Measurements from ENCODE around the gene CDIP1.
A peak's percentile ranks its signal among the peaks of the same experiment; 100 is the strongest.

Gene CDIP1

DNA sequence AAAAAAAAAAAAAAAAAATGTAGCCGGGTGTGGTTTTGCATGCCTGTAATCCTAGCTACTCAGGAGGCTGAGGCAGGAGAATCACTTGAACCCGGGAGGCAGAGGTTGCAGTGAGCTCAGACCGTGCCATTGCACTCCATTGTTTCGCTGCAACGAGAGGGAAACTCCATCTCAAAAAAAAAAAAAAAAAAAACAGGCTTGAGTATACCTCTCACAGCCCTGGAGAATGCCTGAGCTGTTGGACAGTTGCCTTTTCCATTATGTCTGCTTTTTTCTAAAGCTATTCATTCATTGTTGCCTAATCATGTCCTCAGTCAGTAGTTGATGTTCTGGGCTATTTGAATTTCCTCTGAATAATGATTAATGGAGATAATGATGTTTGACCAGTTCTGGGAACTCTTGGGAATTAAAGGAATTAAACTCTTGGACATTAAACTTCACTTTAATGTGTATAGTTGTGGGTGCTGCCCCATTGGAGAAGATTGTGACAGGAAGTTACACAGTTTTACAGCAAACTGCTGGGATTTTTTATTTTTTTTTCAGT is 50.5 kb downstream of the CDIP1 start:
- DNase-seq (ENCODE audit: low spot score): no peak

DNA sequence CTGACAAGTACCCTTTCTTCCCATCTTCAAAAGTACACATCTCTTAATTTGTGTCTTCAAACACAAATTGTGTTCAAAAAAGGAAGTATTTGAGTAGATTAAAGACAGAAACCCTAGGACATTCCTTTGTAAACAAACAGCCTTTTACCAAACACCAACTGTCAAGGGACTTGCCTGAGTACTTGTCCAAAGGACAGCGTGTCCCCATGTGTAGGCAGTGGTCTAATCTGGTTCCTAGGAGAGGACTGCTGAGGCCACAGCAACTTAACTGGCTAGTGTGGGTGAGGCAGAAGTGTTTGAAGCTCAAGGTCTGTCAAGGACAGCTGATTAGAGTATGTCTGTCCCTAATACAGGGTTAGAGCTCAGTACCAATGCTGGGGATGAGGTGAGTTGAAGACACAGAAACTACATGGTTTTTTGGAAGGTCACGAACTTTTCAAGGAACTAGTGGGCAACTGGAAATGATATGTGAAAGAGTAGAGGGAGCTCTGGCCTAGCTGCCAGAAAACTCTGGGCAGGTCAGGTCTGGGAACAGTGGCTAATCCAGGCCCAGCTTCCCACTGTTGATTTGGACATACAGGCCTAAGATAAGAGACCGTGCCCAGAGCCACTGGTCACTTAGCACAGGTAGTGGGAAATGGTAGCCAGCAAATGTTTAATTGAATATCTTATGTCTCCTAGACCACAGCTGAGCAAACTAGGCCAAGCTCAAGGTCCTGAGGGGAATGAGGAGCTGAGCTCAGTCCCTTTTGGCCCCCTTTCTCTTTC is 52.3 kb downstream of the CDIP1 start:
- no peak for DNase-seq (ENCODE audit: low spot score)

DNA sequence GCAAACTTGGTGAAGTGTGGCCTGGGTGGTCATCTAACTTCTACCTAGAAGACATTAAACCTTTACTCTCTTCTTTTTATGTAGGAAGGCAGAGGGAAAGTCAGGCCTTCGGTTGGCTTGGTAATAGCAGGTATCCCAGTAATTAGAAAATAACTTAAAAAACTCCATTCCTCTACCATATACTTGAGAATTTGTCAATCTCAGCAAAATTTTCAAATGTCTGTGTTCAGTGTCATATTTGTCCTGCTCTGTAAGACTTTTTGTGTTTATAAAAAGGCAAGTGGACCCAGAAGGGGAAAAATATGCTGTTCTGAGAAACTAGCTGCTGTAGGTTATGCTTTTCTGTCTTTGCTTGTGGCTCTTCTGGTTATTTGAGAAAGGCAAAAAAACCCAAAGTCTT is 56.6 kb downstream of the CDIP1 start:
- no peak for DNase-seq (ENCODE audit: low spot score)

DNA sequence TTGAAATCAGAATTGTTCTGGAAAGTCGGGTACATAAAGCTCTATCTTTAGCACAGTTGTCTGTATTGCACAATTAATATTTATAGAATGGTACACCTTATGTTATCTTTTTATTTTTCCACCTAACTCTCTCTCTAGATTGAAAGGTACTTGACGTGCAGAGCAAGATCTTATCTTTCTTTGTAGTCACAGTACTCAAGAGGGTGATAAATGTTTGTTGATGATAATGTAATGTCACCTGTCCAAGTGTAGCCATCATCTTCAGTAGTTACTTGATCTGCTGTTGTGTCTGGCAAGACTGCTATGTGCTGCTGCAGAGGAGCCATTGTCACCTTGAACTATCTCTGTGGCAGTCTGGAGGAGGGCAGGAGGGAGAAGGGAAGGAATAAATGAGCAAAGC is 57.0 kb downstream of the CDIP1 start:
- DNase-seq (ENCODE audit: low spot score): no peak

DNA sequence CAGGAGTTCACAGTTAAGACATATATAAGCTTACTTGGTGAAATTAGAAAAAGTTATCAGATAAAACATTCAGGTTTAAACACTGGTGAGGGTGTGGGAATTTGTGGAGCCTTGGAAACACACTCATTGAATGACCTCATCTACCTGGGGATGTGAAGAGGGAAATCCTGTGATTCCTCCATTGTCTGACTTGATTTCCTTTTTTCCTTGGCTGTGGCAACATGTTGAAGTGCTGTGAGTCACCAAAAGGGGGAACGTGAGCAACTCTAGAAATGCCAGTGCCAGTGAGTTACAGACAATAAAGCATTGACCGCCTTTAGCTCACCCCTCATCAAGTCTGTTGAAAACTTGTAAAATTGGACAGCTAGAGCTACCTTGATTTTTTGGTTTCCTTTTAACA is 60.6 kb downstream of the CDIP1 start:
- no peak for DNase-seq (ENCODE audit: low spot score)

DNA sequence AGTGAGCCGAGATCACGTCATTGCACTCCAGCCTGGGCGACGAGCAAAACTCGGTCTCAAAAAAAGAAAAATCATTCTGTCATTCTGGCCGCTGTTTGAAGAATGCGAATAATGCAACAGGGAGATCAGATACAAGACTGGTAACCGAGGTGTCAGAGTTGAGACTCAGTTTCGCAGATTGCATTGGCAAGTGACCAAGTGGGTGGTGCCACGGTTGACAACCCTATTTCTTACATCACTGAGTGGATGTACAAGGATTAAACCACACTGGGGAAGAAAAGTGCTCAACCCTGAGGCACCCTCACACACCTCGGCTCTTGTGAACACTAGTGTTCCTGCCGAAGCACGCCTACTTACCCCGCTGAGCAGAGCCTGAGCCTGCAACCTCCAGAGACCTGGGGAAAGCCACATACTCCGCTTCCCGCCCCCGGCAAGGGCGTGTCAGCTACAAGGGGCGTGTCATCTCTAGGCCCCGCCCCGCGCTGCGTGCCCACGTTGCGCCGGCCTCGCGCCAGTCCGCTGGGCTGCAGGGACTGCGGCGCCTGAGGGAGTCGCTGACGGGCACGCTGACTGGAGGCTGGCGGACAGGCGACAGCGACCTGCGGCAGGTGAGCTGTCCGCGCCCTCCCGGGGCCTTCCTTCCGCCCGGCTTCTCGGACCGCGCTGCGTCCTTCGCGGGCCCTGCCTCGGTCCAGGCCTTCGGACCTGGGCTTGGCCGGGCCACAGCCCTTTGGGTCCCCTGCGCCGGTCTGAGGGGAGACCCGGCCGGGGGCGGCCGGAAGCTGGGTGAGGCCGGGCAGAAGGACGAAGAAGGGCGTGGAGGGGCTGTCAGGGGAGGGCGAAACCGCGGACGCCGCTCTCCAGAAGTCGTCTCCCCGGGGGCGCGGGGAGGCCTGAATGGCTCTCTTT is 62.4 kb downstream of the CDIP1 start, which contains the start of gene HMOX2:
Gene HMOX2 (plus strand): TSS at position 519 of the 909 bp plus-strand sequence. CDS start 29,127 bp downstream, outside the sequence.
- peak; percentile 95 for DNase-seq (ENCODE audit: low spot score)

DNA sequence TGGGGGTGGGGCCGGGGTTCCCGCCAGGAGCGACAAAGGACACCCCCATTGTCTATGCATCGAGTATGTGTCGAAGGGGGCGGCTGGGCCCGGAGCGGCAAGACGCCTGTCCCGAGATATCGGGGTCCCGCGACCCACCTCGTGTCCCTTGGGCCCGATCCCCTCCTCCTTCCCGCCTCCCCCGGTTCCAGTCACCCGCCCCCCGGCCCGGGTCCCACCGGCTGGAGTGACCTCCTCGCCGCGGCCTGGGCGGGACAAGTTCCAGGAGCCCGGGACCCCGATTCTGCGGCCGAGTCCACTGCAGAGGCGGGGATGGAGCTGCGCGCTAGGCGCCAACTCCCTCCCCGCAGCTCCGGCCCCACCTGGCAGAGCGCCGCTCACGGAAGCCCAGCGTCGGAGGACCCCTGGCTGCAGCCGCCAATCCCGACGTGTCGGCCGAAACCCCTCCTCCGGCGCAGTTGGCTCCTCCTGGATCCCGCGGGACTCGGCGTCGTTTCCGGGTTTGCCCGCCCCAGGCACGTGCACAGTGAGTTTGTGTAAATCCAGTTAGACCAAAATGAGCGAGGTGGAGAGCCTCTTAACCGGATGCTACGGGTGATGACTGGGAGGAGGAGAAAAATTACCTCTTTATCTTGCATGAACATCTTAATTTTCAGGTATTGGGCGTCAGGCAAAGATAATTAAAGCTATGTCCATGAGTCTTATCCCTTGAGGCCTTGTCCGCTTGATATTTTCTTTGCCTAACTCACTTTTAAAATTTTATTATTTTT is 64.2 kb downstream of the CDIP1 start, which contains the start of gene NMRAL1:
Gene NMRAL1 (minus strand): TSS at position 434 of the 770 bp plus-strand sequence. CDS start 493 bp downstream, outside the sequence.
- DNase-seq (ENCODE audit: low spot score): peak; percentile 95

DNA sequence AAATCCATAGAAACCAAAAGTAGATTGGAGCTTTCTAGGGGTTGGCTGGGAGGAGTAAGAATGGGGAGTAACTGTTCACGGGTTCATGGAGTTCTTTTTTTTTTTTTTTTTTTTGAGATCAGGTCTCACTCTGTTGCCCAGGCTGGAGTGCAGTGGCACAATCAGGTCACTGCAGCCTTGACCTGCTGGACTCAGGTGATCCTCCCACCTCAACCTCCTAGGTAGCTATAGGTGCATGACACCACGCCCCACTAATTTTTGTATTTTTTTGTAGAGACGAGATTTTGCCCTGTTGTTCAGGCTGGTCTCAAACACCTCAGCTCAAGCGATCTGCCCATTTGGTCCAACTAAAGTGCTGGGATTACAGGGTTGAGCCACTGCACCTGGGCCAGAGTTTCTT is 65.7 kb downstream of the CDIP1 start:
- no peak for DNase-seq (ENCODE audit: low spot score)

DNA sequence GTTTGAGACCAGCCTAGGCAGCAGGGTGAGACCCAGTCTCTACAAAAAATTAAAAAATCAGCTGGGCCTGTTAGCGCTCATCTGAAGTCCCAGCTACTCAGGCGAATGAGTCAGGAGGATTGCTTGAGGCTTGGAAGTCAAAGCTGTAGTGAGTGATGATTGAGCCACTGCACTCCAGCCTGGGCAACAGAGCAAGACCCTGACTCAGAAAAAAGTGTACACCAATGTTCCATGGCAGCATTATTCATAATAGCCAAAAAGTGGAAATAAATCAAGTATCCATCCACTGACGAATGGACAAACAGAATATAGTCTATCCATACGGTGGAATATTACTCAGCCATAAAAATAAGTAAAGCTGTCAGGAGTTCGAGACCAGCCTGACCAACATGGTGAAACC is 66.7 kb downstream of the CDIP1 start:
- DNase-seq (ENCODE audit: low spot score): no peak

DNA sequence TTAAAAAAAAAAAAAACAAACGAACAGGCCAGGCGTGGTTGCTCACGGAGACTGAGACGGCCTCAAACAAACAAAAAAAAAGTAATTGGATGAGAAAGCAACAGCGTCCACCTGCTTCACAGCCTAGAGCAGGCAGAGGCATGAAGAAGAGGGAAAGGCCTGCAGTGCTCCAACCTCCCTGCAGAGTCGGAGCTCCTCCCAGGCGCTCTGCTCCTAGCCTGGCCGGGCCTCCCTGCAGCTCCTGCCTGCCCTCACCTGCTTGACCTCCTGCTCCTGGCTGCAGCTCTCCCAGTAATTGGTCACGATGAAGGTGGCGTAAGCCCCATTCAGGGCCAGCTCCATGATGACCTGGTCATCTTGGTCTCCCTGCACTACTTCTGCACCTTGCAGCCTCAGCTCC is 69.6 kb downstream of the CDIP1 start:
- no peak for DNase-seq (ENCODE audit: low spot score)

DNA sequence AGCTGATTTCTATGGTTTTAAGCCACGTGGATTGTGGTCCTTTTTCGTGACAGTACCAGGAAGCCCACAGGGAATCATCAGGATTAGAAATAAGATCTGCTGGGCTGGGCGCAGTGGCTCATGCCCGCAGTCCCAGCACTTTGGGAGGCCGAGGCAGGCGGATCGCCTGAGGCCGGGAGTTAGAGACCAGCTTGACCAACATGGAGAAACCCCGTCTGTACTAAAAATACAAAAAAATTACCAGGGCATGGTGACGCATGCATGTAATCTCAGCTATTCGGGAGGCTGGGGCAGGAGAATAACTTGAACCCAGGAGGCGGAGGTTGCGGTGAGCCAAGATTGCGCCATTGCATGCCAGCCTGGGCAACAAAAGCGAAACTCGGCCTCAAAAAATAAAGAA is 70.7 kb downstream of the CDIP1 start:
- no peak for DNase-seq (ENCODE audit: low spot score)

DNA sequence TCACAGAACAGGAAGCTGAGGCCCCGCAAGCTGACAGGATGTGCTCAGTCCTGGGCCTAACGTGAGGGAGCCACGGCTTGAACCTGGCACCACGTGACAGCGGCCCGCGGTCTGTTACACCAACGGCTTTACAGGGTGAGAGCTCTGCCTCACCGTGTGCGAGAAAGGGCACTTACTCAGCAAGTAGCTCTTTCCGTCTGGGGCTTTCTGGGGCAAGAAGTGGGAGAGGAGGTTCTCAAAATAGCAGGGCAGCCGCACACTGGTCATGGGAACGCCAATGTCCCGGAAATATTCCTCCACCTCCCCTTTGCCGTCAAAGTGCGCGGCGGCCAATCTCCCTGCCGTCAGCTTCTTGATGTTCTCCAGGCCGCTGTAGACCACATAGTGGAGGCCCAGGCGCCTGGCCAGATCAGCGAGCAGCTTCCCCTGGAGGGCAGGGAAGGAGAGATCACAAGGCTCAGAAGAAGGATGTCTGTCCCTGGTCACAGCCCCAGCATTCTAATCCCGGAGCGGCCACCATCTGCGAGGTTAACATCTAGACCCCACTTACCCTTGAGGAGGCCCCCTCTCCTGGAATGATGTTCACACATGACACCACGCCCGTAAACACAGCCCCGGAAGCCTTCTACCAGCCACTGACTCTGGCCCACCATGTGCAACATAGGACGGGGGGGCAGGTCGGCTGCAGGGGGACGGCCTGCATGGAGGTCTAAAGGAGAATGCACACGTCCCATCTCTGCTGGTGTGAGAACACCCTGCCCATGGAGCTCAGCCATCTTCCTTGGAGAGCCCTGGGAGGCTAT is 72.4 kb downstream of the CDIP1 start:
- DNase-seq (ENCODE audit: low spot score): no peak

DNA sequence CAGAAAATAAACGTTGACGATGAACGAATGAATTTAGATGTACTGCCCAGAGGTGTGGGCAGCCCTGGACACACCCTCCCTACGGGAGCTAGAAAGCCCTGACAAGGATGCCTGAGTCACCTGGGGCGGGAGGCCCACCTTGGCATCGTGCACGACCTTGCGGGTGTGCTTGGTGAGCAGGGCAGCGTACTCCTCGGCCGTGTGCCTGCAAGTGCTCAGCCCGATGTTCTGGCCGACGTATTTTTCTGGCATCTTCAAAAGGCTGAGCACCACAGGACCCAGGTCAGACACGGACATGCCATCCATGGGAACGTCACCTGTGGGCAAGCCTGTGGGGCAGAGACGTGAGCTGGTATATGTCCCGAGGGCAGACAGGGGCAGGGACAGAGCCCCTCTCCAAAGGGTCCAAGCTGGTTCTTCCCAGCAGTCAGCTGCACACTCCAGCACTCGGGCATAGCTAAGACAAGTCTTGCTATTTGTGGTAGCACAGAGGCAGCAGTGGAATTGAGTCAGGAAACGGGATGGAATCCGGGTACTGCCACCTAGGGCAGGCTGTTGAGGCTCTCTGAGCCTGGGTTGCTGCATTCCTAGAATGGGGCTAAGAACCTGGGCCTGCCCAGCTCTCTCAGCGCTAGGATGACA is 74.9 kb downstream of the CDIP1 start:
- no peak for DNase-seq (ENCODE audit: low spot score)

DNA sequence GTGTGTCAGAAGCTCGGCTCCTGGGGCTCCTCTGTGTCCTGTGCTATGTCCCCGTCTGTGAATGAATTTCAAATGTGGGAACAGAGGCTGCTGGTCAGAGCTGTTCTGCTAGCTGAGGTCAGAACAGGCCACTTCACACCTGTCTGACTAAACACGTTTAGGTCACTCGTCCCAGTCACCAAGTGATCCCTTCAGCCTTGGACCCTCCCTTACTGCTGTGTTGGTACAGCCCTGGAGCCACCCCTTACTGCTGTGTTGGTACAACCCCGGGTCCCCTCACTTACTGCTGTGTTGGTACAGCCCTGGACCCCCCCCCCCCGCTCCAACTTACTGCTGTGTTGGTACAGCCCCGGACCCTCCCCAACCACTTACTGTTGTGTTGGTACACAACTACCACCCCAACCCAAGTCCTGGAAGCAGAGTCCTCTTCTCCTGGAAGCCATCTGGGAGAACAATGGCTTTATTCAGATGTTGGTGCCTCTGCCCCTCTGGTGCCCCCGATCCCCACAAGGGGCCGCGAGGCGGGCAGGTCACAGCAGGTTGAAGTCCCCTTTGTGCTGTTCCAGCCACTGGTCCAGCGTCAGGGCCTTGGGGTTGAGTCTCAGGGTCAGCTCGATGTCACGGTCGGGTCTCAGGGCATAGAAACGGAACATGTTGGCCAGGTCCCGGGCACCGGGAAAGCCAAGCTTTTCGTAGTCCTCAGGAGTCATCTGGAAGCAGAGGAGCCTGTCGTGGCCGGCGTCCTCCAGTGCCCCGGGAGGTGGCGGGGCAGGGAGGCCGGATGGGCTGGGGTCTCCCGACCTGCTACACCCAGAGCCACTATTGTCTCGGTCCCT is 77.1 kb downstream of the CDIP1 start:
- no peak for DNase-seq (ENCODE audit: low spot score)

DNA sequence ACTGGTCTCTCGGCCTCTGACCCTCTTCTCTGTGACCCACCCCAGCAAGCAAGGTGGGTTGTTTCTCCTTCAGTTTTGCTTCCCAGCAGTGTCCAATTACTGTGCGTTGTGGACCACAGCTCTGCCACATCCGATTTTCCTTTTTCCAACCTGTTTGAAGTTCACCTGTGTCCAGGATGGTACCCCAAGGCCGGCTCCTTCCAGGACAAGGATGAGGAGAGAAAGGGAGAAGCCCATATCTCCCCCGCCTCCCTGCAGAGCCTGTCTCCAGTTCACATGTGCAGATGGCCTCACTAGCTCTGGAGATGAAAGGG is 77.7 kb downstream of the CDIP1 start:
- DNase-seq (ENCODE audit: low spot score): no peak

Measured in left forelimb (tissue), 1 donor.